NCI-H2227 treated with DMSO at 0.1 percent for 48 hours (cell line): ENCODE data around the gene GABRB3.
A peak's percentile ranks its signal among the peaks of the same experiment; 100 is the strongest.

Experiments
- DNase-seq: peaks from one replicate; lab custom pipeline; 2025; lab: John Stamatoyannopoulos, UW

Gene GABRB3

GRCh38 chr15:26772154-26773066 lies at the start of gene GABRB3:
TSS of gene GABRB3 (minus strand) at chr15:26773066.
- DNase-seq = no peak

- DNase-seq = no peak
Measured at GRCh38 chr15:26807517-26808427, 34.9 kb upstream of the GABRB3 start.

GRCh38 chr15:26806574-26806973 lies 33.7 kb upstream of the GABRB3 start:
- no peak for DNase-seq

- DNase-seq = no peak
Measured at GRCh38 chr15:26806151-26806550, 33.3 kb upstream of the GABRB3 start.

- DNase-seq = no peak
Measured at GRCh38 chr15:26805470-26805869, 32.6 kb upstream of the GABRB3 start.

- DNase-seq = no peak
Measured at GRCh38 chr15:26804063-26804804, 31.4 kb upstream of the GABRB3 start.

- DNase-seq = no peak
Measured at GRCh38 chr15:26790118-26790517, 17.3 kb upstream of the GABRB3 start.

- DNase-seq = no peak
Measured at GRCh38 chr15:26781816-26782215, 8.9 kb upstream of the GABRB3 start.

- no peak for DNase-seq
Measured at GRCh38 chr15:26773917-26774316, 1.1 kb upstream of the GABRB3 start.

- DNase-seq = peak; percentile 50
Measured at GRCh38 chr15:26773067-26773877, 406 bp upstream of the GABRB3 start.

GRCh38 chr15:26771578-26772153 lies 1.2 kb downstream of the GABRB3 start:
- no peak for DNase-seq

- peak; percentile 11 for DNase-seq
Measured at GRCh38 chr15:26771168-26771567, 1.7 kb downstream of the GABRB3 start.

- DNase-seq = no peak
Measured at GRCh38 chr15:26767169-26767670, 5.6 kb downstream of the GABRB3 start.

GRCh38 chr15:26766262-26766661 lies 6.6 kb downstream of the GABRB3 start:
- DNase-seq = no peak

GRCh38 chr15:26759986-26760385 lies 12.9 kb downstream of the GABRB3 start:
- DNase-seq = no peak

- DNase-seq = no peak
Measured at GRCh38 chr15:26758079-26758478, 14.8 kb downstream of the GABRB3 start.

GRCh38 chr15:26757141-26757540 lies 15.7 kb downstream of the GABRB3 start:
- no peak for DNase-seq

- no peak for DNase-seq
Measured at GRCh38 chr15:26744894-26745293, 28.0 kb downstream of the GABRB3 start.

- DNase-seq = no peak
Measured at GRCh38 chr15:26739791-26740190, 33.1 kb downstream of the GABRB3 start.

- no peak for DNase-seq
Measured at GRCh38 chr15:26738996-26739395, 33.9 kb downstream of the GABRB3 start.
